H7 (cell line): ENCODE measurements around the gene PCNT. TPM values are rescaled to one million over a fixed set of nuclear protein-coding genes. Genes with fewer than 3 reads are reported as not detected.
"Not testable (repeated sequence)": the region's sequence is repeated elsewhere in the genome, so short reads cannot be mapped to it uniquely, and the experiment has no call there.

Source experiments
- DNase-seq: peaks from one replicate; pipeline ENCODE4 v3.0.0; 2012
- H3K27me3 ChIP-seq: 2 replicates; pipeline ENCODE4 v1.6.0; 2011; ENCODE audit warnings: mild to moderate bottlenecking, low read length; ENCODE audit not compliant: control insufficient read depth, insufficient read depth
- H3K36me3 ChIP-seq: replicated peaks from 2 replicates; pipeline ENCODE4 v1.5.1; 2011; ENCODE audit warnings: low read length; ENCODE audit not compliant: control insufficient read depth, insufficient read depth
- H3K4me3 ChIP-seq: 2 replicates; pipeline ENCODE4 v1.5.1; 2011; ENCODE audit warnings: low read depth, mild to moderate bottlenecking, control low read depth, low read length, moderate library complexity; ENCODE audit not compliant: insufficient read depth
- total RNA-seq: library from RNA; depleted of rRNA; stranded (reverse); fragments of >200 nt; shearing (Covaris generic); gene quantifications from 2 replicates; pipeline ENCODE4 v1.2.3, GENCODE V29; 2014

PCNT gene
- total RNA-seq, 1 experiment from 2014 or later, result 20.7 TPM

DNA sequence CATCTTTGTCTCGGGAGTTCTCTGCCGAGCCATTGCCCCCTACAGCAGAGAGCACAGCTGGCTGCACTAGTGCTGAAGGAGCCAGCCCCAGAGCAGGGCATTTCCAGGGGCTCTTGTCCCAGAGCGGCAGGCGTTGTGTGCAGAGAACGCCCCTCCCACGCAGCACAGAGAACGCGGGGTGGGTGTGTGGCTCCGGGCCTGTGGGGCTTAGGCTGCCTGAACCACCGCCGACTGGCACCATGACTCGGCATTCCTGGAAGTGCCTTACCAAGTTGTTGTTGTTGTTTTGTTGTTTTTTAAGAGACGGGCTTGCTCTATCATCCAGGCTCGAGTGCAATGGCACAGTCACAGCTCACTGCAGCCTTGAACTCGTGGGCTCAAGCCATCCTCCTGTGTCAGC is 119.0 kb downstream of the PCNT start:
- H3K4me3 ChIP-seq, result no peak overlapping the region
- DNase-seq, result peak; percentile 59
- H3K36me3 ChIP-seq, result peaks cover 14% of the 10 kb centered on the region
- H3K27me3 ChIP-seq, result no peaks in the 10 kb centered on the region

DNA sequence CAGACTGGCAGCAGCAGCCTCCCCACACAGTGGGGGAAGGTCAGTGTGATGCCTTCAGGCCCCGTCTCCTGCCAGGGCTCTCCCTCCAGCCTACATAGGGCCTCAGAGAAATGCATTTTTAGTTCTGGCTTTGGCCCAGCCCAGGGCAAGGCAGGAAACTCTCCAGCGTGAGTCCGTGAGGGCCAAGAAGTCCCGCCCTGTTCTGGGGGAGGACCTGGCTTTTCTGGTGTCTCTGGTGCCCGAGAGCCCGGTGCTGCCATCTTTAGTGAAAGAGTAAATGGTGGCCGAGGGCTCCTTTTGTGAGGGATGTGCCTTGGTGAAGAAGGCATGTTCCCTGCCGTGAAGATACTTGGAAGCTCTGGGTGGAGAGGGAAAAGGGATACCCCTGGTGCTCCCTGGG is 120.0 kb downstream of the PCNT start:
- Histone ChIP-seq H3K27me3 (no peaks in the 10 kb centered on the region), H3K4me3 (no peak overlapping the region), H3K36me3 (peaks cover 12% of the 10 kb centered on the region)
- peak; percentile 59 for DNase-seq

DNA sequence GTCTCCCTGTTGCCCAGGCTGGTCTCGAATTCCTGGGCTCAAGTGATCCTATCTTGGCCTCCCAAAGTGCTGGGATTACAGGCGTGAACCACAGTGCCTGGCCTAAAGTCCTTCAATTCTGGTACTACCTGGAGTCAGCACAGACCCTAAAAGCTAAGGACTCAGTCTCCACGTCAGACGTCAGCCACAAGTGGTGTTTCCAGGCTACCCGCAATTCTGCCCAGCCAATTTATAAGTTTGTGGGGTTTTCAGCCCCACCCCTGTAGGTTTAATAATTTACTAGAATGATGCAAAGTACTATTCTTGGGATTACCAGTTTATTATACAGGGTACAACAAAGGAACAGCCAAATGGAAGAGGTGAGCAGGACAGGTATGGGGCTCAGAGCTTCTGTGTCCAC is 124.2 kb downstream of the PCNT start:
- Histone ChIP-seq H3K36me3 (peaks cover 2% of the 10 kb centered on the region), H3K4me3 (no peak overlapping the region), H3K27me3 (no peaks in the 10 kb centered on the region)
- DNase-seq, result no peak

DNA sequence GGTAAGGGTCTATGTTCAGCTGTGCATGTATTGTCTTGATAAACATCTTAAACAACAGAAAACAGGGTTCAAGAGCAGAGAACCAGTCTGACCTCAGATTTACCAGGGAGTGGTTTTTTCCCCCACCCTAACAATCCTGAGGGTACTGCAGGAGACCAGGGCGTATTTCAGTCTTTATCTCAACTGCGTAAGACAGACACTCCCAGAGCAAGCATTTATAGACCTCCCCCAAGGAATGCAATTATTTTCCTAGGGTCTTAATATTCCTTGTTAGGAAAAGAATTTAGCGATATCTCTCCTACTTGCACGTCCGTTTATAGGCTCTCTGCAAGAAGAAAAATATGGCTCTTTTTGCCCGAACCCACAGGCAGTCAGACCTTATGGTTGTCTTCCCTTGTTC is 124.9 kb downstream of the PCNT start:
- H3K27me3 ChIP-seq, H3K4me3 ChIP-seq, H3K36me3 ChIP-seq, DNase-seq: not testable (repeated sequence)

DNA sequence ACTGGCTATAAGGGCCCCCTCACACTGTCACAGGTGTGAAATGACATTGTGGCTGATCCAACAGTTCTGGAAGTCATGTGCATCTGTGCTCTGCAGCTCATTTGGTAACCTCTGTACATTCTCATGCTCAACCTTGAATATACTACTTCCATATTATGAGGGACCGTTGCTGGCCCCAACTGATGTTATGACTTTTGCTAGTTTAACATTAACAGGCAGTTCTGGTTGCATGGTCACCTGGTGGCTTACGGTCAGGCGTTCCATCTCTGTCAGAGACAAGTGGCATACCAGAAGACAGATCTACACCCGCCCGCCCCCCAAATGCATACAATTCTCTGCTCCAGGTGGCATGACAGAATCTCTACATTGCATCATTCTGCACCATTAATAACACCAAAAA is 128.8 kb downstream of the PCNT start:
- no peaks in the 10 kb centered on the region for H3K27me3 ChIP-seq
- no peak overlapping the region for H3K4me3 ChIP-seq
- DNase-seq, result no peak
- H3K36me3 ChIP-seq, result no peaks in the 10 kb centered on the region; the same call in 1 of the 2 replicates

DNA sequence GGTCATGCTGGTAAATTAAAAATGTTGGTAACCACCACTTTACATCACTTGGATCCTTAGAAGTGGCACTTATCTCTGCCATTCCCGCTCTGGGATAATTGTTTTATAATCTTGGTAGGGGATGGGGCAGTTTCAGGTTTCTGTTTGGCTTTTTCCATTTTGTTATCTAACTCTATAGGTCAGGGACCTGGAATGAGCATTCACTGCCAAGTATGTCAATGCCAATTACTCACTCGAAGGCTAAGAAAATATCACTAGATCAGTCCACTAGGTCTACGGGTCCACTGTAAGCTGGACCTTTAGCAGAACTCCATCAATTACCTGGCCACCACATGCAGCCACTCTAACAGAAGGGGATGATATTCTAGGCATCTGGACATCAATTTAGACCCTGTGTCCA is 130.2 kb downstream of the PCNT start:
- no peak for DNase-seq
- H3K4me3 ChIP-seq, result no peak overlapping the region
- H3K27me3 ChIP-seq, result no peaks in the 10 kb centered on the region

DNA sequence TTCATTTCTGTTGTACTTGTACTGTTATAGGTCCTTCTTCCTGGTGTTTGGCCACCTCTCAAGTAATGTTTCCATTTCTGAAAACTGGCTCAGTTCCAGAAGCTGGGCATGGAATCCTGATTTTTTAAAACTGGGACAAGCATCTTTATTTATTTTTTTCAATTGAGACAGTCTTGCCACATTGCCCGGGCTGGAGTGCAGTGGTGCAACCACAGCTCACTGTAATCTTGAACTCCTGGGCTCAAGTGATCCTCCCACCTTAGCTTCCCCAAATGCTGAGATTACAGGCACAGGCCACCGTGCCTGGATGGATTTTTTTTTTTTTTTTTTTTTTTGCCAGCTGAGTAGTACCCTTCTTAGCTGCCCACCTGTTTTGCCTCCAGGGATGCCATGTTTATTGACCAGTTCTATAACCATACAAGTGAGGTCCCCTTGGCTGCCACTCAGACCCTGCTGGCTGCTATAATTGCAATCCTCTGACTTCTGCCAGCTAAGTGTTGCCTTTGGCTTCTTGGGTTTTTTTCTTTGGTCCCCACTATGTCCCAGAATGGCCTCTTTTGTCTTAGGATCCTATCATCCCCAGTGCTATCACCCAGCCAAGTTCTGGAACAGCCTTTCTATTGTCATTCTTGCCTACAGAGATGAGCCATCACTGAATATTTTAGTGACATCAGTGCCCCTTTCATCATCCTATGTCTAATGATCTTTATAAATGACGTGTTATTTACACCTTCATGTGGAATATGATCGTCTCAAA is 130.9 kb downstream of the PCNT start:
- Histone ChIP-seq H3K36me3 (no peaks in the 10 kb centered on the region; the same call in 1 of the 2 replicates), H3K27me3 (no peaks in the 10 kb centered on the region), H3K4me3 (no peak overlapping the region)
- DNase-seq, result no peak

More for the DNA sequence above, 130.2 kb downstream of the PCNT start:
- no peaks in the 10 kb centered on the region; the same call in 1 of the 2 replicates for H3K36me3 ChIP-seq

DNA sequence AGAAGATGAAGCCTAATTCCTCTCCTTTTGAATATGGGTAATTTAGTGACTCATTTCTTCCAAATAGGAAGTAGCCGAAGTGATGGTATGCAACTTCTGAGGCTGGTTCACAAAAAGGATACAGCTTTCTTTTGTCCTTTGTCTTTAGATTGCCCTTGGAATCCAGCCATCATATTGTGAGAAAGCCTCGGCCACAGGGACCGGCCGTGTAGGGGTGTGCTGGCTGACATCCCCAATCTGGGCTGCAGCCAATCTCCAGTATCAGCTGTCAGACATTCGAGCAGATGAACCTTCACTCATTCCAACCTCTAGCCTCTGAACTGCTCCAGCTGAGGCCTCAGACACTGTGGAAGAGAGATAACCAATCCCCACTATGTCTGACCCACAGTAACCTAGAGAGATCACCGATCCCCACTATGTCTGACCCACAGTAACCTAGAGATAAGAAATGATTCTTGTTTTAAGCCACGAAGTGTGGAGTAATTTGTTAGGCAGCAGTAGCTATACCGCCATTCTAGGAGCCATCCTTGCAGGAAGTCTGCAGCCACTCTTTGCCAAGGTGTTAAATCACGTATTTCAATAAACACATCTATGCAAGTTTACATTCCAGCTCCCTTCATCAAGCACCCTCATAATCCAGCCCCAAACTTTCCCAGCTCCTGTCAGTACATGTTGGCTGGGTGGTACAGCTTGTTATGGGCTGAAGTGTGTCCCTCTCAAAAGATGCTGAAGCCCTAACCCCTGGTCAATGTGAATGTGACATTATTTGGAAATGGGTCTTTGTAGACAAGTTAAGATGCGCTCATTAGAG is 131.8 kb downstream of the PCNT start:
- no peak overlapping the region for H3K4me3 ChIP-seq
- no peaks in the 10 kb centered on the region; the same call in 1 of the 2 replicates for H3K36me3 ChIP-seq
- no peaks in the 10 kb centered on the region for H3K27me3 ChIP-seq
- DNase-seq, result no peak

DNA sequence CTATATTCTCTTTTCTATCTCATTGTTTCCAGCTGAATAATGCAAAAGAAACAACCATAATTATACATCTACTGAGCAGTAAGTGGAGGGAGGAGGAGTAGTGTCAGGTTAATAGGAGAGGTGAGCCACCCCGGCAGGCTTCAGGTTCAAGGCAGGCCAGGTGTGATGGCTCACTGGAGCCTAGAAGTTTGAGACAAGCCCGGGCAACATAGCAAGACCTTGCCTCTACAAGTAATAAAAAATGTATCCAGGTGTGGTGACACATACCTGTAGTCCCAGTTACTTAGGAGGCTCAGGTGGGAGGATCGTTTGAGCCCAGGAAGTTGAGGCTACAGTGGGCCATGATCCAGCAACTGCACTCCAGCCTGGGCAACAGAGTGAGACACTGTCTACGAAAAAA is 132.8 kb downstream of the PCNT start:
- DNase-seq, result no peak
- no peak overlapping the region for H3K4me3 ChIP-seq
- H3K36me3 ChIP-seq, result no peaks in the 10 kb centered on the region; the same call in 1 of the 2 replicates
- H3K27me3 ChIP-seq, result no peaks in the 10 kb centered on the region

DNA sequence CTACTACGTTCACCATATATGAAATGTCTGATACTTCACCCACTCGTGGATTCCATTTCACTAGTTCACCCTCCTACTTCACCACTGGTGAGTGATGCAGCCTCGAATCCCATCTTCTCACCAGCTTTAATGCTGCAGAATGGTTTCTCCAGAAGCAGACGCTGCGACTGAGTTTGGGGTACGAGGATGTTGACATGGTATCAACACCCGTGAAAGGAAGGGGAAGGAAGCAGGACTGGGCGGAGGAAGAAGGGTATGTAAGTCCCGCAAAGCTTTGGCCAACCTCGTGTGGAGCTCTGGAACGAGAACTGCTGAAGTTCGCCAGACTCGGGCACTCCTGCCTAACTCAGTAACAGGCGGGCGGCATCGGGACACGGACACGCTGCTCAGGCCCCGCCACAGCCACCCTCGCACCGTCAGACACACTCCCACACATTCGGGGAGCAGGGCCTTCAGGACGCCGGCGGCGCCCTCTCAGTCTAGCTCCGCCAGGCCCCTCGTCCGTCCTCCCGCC is 133.9 kb downstream of the PCNT start:
- Histone ChIP-seq H3K4me3 (peak overlapping the region; percentile 90), H3K27me3 (no peaks in the 10 kb centered on the region), H3K36me3 (peaks cover 2% of the 10 kb centered on the region)
- no peak for DNase-seq

DNA sequence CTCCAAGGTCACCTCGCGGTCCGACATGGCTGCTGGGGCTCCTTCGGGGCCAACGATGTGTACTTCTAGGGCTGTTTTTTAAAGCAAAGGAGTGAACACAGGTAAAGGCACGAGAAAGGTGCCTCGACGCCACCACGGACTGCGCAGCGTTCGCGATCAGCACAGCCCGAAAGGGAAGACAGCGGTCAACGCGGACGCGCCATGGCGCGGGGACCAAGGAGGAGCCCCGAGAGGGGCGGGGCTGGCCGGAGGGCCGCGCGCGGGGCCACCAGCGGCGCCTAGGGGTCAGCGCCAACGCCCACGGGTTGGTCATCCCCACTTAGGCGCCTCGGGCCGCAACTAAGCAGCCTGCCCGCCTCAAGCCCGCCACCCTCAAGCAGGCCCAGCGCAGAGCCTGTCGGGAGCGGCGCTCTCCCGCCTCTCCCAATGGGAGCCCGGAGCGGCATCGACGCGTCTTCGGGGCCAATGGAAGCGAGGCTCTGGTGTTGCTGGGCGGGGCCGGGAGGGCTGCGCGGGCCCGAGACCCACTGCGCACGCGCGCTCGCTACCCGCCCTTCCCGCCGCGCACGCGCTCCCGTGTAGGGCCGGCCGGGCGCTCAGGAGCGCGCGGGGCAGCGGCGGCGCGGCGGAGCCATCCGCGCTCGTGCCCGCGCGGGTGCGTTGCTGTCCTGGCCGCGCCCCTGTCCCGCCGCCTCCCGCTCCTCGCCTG is 134.5 kb downstream of the PCNT start, which contains the start of gene DIP2A:
TSS of gene DIP2A (plus strand) at position 577 of the 709 bp plus-strand sequence. CDS start 241 bp downstream, outside the sequence.
- H3K4me3 ChIP-seq, result peak within 1 kb of the TSS; percentile 90
- peaks cover 5% of the 10 kb centered on the region for H3K36me3 ChIP-seq
- H3K27me3 ChIP-seq, result no peaks in the 10 kb centered on the region
- peak; percentile 100 for DNase-seq

DNA sequence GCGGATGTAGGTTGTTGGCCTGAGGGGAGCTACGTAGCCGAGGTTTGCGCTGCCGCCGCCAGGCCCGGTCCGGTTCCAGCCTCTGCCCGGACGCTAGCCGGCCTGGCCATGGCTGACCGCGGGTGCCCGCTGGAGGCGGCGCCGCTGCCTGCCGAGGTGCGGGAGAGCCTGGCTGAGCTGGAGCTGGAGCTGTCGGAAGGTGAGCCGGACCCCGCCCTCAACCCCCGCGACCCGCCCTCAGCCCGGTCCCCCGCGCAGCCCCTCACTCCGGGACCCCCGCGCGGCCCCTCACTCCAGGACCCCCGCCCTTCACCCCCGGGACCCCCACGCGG is 135.0 kb downstream of the PCNT start:
- no peaks in the 10 kb centered on the region for H3K27me3 ChIP-seq
- peak overlapping the region; percentile 89 for H3K4me3 ChIP-seq
- no peak for DNase-seq
- peaks cover 5% of the 10 kb centered on the region for H3K36me3 ChIP-seq

DNA sequence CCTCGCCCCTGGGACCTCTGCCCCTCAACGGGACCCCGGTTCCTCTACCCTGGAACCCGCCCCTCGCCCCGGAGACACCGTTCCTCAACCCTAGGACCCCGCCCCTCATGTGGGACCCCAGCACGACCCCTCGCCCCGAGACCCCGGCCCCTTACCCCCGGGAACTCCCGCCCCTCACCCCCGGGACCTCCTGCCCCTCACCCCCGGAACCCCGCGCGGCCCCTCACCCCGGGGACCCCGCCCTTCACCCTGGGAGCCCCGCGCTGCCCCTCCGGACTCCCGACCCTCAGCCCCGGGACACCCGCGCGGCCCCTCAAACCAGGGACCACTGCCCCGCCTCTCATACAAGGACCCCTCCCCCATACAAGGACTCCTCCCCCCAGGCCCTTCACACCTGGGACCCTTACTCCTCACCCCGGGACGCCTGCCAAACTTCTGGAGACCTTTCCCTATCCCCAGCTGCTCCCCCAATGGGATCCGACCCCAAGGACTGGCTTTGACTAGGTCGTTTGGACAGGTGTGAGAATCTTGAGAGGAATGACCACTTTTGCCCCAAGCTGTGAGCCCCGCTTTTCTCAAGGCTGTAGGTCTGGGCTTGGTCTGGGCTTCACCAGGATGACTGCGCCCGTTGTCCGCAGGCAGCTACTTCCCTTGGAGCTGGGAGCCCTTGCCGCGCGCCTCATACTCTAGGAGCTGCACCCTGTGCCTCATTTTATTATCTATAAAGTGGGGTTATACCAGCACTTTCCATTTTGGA is 135.6 kb downstream of the PCNT start:
- H3K36me3 ChIP-seq, result peaks cover 6% of the 10 kb centered on the region
- peak; percentile 85 for DNase-seq
- H3K4me3 ChIP-seq, result peak overlapping the region; percentile 89
- H3K27me3 ChIP-seq, result no peaks in the 10 kb centered on the region

DNA sequence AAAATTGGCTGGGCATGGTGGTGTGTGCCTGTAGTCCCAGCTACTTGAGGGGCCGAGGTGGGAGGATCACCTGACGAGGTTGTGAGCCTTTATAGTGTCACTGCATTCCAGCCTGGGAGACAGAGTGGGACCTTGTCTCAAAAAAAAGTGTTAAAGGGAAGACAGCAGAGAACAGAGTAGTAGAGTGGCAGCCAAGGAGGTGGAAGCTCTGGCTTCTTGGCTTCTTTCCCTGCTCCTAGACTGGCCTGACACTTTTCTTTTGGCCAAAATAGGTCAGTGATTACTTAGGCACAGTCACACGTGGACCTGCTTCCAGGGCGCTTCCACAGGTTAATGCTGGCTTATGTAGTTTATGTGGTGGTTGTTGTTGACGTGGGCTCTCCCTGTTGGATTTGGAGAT is 138.0 kb downstream of the PCNT start:
- Histone ChIP-seq H3K27me3 (no peaks in the 10 kb centered on the region), H3K36me3 (peaks cover 6% of the 10 kb centered on the region), H3K4me3 (no peak overlapping the region)
- no peak for DNase-seq
